Spleen (tissue), 11 donors: ENCODE measurements around the gene ZNF184. TPM values are rescaled to one million over a fixed set of nuclear protein-coding genes. Genes with fewer than 3 reads are reported as not detected.

Experiments
- DNase-seq: peaks from one replicate; pipeline ENCODE4 v3.0.0-alpha.2; 2020
- H3K27ac ChIP-seq, 8 donors: fragments of 200-600 bp; sonication (generic) in 7 of 8; 1 replicate in 4 of 8; 2 replicates in 4 of 8; pipeline versions ENCODE4 v1.5.0 to v1.8.0; 2016 to 2021; ENCODE audit warnings: inconsistent platforms in 4 of 8, mild to moderate bottlenecking in 4 of 8, moderate library complexity in 1 of 8
- H3K27me3 ChIP-seq, 7 donors: fragments of 200-600 bp; sonication (generic) in 6 of 7; replicated peaks in 1 of 7; 1 replicate in 4 of 7; 2 replicates in 3 of 7; pipeline versions ENCODE4 v1.5.0 to v1.8.0; 2016 to 2021; ENCODE audit warnings: inconsistent platforms in 3 of 7, mild to moderate bottlenecking in 1 of 7
- H3K36me3 ChIP-seq, 6 donors: fragments of 200-600 bp; sonication (generic) in 5 of 6; 1 replicate in 4 of 6; 2 replicates in 2 of 6; pipeline versions ENCODE4 v1.5.0 to v1.8.0; 2016 to 2021; ENCODE audit warnings: inconsistent platforms in 2 of 6
- H3K4me1 ChIP-seq, 6 donors: fragments of 200-600 bp; sonication (generic) in 5 of 6; 1 replicate in 3 of 6; 2 replicates in 3 of 6; pipeline versions ENCODE4 v1.5.0 to v1.8.0; 2016 to 2021; ENCODE audit warnings: inconsistent platforms in 3 of 6
- H3K4me3 ChIP-seq, 8 donors: fragments of 200-600 bp; sonication (generic) in 7 of 8; 1 replicate in 4 of 8; 2 replicates in 4 of 8; pipeline versions ENCODE4 v1.5.0 to v1.8.0; 2016 to 2021; ENCODE audit warnings: inconsistent platforms in 4 of 8, mild to moderate bottlenecking in 4 of 8, moderate library complexity in 2 of 8
- H3K9me3 ChIP-seq, 8 donors: fragments of 200-600 bp; sonication (generic) in 7 of 8; 1 replicate in 4 of 8; 2 replicates in 4 of 8; pipeline versions ENCODE4 v1.5.0 to v1.8.0; 2016 to 2021; ENCODE audit warnings: inconsistent platforms in 4 of 8
- CTCF ChIP-seq, 11 experiments: fragments of 200-600 bp in 7 of 11; fragments of 450-650 bp in 4 of 11; sonication (generic) in 4 of 11; IDR thresholded peaks in 8 of 11; conservative IDR thresholded peaks in 3 of 11; 1 replicate in 7 of 11; 2 replicates in 4 of 11; pipeline versions ENCODE4 v1.4.0 to v1.8.0; 2016 to 2021; ENCODE audit warnings: antibody characterized with exemption in 11 of 11, inconsistent platforms in 4 of 11, mild to moderate bottlenecking in 1 of 11
- POLR2A ChIP-seq, 3 donors: fragments of 450-650 bp; IDR thresholded peaks; one replicate each; pipeline ENCODE4 v1.5.1; 2017; ENCODE audit warnings: antibody characterized with exemption in 3 of 3, mild to moderate bottlenecking in 1 of 3
- POLR2AphosphoS5 ChIP-seq, 3 donors: sonication (generic); formaldehyde crosslinking; IDR thresholded peaks; one replicate each; pipeline ENCODE4 v1.5.1; 2017; ENCODE audit warnings: antibody characterized with exemption in 3 of 3
- WGBS, 5 donors: extraction: QIAGEN DNeasy Blood & Tissue Kit in 3 of 5; methylation state at CpG; one replicate each; pipeline versions ENCODE4 v1.1.5 to v1.1.7; 2013 to 2018; 5-methylcytosine and 5-hydroxymethylcytosine counted together
- intact Hi-C: fragments of 100-400 bp; cut with DNase I; formaldehyde crosslinking; loops from one replicate; pipeline ENCODE4 v1.15.0; 2023; ENCODE audit warnings: low total_unique reads
- polyA plus RNA-seq, 3 donors: library from polyadenylated mRNA; stranded (reverse); fragments of 200-250 nt; gene quantifications; one replicate each; pipeline ENCODE4 v1.2.1, GENCODE V29; 2013
- total RNA-seq, 7 donors: library from RNA; depleted of rRNA in 3 of 7; stranded (reverse); fragments of >200 nt in 3 of 7; fragmentation: NEBNext Ultra II Directional in 4 of 7; extraction: Animal tissue kit (Norgen Biotek cat#: 25700) in 4 of 7; gene quantifications; one replicate each; pipeline versions ENCODE4 v1.1.0 to v1.2.1, GENCODE V29; 2016 to 2021
- donor health status: healthy with polysubstance abuse.
- donor health status: DM: no; HTN: no; CAD: no; lungs with moderate emphysema.
- donor health status: DM: no; HTN: no; CAD: no.
- donor health status: Bipolar disorder and iron deficiency.
- donor health status: healthy.
- donor health status: DM: no; HTN: no; CAD: no.
- donor health status: DM: yes; HTN: yes; CAD: no.

Gene ZNF184
- total and polyA plus RNA-seq, 10 donors, result 2.2 to 11.2 (median 7.4) TPM

GRCh38 chr6:27494987-27495385 is 22.1 kb upstream of the ZNF184 start:
- Histone ChIP-seq H3K4me1 (peaks cover 0 to 13% (median 3%) of the 10 kb centered on the region in 6 donors), H3K9me3 (peaks cover 0 to 5% (median 0%) of the 10 kb centered on the region in 8 donors), H3K27ac (peak overlapping the region in 4 of 8 donors; percentile 13 to 53 (median 25)), H3K36me3 (no peaks in the 10 kb centered on the region), H3K27me3 (peaks cover 0 to 71% (median 20%) of the 10 kb centered on the region in 7 donors), H3K4me3 (peak overlapping the region; percentile 5 to 62 (median 36))
- intact Hi-C loops, result no loop called here
- no peak for TF ChIP-seq CTCF (IDR thresholded peaks at IDR 0.05 in 8 of 11, conservative IDR thresholded peaks at IDR 0.05 in 3 of 11)
- no peak for TF ChIP-seq POLR2A (IDR thresholded peaks at IDR 0.05)
- WGBS, 5 donors, result 6 to 10% (median 8%) methylated on average over 7 of the region's 7 CpGs
- DNase-seq, result no peak

GRCh38 chr6:27494103-27494502 is 21.2 kb upstream of the ZNF184 start:
- intact Hi-C loops, result no loop called here
- no peaks in the 10 kb centered on the region for H3K36me3 ChIP-seq
- no peak for DNase-seq
- no peak overlapping the region for H3K27ac ChIP-seq
- no peak overlapping the region for H3K4me3 ChIP-seq
- H3K27me3 ChIP-seq, result peaks cover 0 to 62% (median 20%) of the 10 kb centered on the region in 7 donors
- WGBS, 5 donors, result 41 to 62% (median 44%) methylated on average over 1 of the region's 1 CpG
- peaks cover 0 to 5% (median 0%) of the 10 kb centered on the region in 8 donors for H3K9me3 ChIP-seq
- H3K4me1 ChIP-seq, result peaks cover 0 to 13% (median 3%) of the 10 kb centered on the region in 6 donors
- TF ChIP-seq POLR2A (IDR thresholded peaks at IDR 0.05), result no peak
- no peak for TF ChIP-seq POLR2AphosphoS5 (IDR thresholded peaks at IDR 0.05)
- TF ChIP-seq CTCF (IDR thresholded peaks at IDR 0.05 in 8 of 11, conservative IDR thresholded peaks at IDR 0.05 in 3 of 11), result no peak

GRCh38 chr6:27492631-27493190 is 19.8 kb upstream of the ZNF184 start:
- TF ChIP-seq POLR2AphosphoS5 (IDR thresholded peaks at IDR 0.05), result no peak
- TF ChIP-seq CTCF (IDR thresholded peaks at IDR 0.05 in 8 of 11, conservative IDR thresholded peaks at IDR 0.05 in 3 of 11), result no peak
- TF ChIP-seq POLR2A (IDR thresholded peaks at IDR 0.05), result no peak
- no peak for DNase-seq
- peaks cover 0 to 13% (median 3%) of the 10 kb centered on the region in 6 donors for H3K4me1 ChIP-seq
- H3K27me3 ChIP-seq, result peaks cover 0 to 48% (median 20%) of the 10 kb centered on the region in 7 donors
- 77 to 91% (median 85%) methylated on average over 2 of the region's 2 CpGs for whole genome bisulfite sequencing, 5 donors
- no peak overlapping the region for H3K4me3 ChIP-seq
- intact Hi-C loops, result no loop called here
- H3K27ac ChIP-seq, result no peak overlapping the region
- H3K36me3 ChIP-seq, result no peaks in the 10 kb centered on the region
- peaks cover 0 to 5% (median 0%) of the 10 kb centered on the region in 8 donors for H3K9me3 ChIP-seq

GRCh38 chr6:27479319-27480182 is 6.6 kb upstream of the ZNF184 start:
- intact Hi-C loops, result loop anchor here (10.0 kb wide), 1 partner anchor 415 kb away; a partner anchor contains a TSS
- H3K9me3 ChIP-seq, result no peaks in the 10 kb centered on the region
- H3K4me3 ChIP-seq, result peak overlapping the region; percentile 48 to 83 (median 55)
- peaks cover 0 to 28% (median 20%) of the 10 kb centered on the region in 6 donors for H3K4me1 ChIP-seq
- no peaks in the 10 kb centered on the region for H3K36me3 ChIP-seq
- peak overlapping the region; percentile 96 to 99 (median 98) for H3K27ac ChIP-seq
- TF ChIP-seq CTCF (IDR thresholded peaks at IDR 0.05 in 8 of 11, conservative IDR thresholded peaks at IDR 0.05 in 3 of 11), result no peak
- TF ChIP-seq POLR2A (IDR thresholded peaks at IDR 0.05), result peak in 1 of 3 donors; percentile 46
- peak in 1 of 3 donors; percentile 85 for TF ChIP-seq POLR2AphosphoS5 (IDR thresholded peaks at IDR 0.05)
- no peaks in the 10 kb centered on the region for H3K27me3 ChIP-seq
- DNase-seq, result peak; percentile 89
- 3% methylated on average over 33 of the region's 33 CpGs for WGBS, 5 donors
